HG02571 (cell line): Measurements from ENCODE around the gene CNMD.
"Not testable (repeated sequence)": the region's sequence is repeated elsewhere in the genome, so short reads cannot be mapped to it uniquely, and the experiment has no call there.

Experiments
- ATAC-seq: cut with Tn5 transposase; IDR thresholded peaks from one replicate; pipeline ENCODE4 v1.9.1; 2021; ENCODE audit warnings: mild to moderate bottlenecking, moderate library complexity; ENCODE audit not compliant: unreplicated experiment

Gene CNMD

DNA sequence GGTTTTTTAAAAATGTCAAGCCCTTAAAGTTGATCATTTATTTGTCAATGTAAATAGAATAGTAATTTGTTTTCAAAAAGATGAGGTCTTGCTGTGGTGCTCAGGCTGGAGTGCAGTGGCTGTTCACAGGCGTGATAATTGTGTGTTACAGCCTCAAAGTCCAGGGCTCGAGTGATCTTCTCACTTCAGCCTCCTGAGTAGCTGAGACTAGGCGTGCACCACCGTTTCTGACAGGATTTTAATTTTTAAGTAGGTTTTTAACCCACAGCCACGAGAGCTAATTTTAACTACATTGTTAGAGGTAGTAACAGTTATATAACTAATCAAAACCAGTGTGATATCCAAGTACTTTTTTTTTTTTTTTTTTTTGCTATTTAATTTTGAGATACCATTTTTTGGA is 43.1 kb downstream of the CNMD start:
- no peak for ATAC-seq

DNA sequence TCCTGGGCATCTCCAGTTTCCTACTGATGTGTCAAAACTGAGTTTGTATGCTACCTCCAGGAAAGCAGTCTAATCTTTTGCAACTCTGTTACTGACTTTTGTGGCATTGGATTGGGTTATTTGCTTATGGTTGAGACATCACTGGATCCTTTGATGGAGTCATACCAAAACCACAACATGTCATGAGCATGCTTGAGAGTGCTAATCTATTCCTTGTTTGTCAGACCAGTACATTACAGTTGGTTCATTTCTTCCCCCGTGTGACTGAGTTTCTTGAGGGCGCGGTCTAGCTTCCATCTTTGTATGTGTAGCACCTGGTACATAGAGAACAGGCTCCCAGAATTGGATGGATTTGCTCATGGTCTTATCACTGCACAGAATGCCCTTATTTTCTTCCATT is 43.8 kb downstream of the CNMD start:
- ATAC-seq = no peak

DNA sequence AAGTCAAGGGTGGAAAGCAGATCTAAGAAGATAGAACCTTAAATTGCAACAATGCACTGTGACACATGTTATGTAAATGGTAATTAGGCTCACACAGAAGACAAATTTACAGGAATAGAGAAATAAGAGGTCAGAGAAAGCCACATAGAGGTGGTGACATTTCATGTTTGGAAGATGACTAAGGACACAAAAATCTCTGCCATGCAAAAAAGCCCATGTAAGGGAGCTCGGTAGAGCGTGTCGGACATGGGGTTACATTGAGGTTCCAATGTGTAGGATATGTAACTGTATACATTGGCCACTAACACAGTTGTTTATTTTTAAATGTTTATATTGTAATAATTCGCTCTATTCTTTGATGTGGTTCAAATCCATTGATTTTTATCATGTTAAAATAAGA is 53.2 kb downstream of the CNMD start:
- no peak for ATAC-seq

DNA sequence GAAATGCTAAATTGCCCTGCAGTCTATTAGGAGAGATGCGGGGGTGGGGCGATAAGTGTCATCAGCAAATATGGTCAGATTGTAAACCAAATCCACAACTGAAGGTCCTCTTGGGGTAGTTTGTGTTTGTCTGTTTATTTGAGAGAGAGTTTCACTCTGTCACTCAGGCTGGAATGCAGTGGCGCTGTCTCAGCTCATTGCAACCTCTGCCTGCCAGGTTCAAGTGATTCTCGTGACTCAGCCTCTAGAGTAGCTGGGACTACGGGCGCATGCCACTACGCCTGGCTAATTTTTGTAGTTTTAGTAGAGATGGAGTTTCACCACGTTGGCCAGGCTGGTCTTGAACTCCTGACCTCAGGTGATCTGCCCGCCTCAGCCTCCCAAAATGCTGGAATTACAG is 53.8 kb downstream of the CNMD start:
- not testable (repeated sequence) for ATAC-seq

DNA sequence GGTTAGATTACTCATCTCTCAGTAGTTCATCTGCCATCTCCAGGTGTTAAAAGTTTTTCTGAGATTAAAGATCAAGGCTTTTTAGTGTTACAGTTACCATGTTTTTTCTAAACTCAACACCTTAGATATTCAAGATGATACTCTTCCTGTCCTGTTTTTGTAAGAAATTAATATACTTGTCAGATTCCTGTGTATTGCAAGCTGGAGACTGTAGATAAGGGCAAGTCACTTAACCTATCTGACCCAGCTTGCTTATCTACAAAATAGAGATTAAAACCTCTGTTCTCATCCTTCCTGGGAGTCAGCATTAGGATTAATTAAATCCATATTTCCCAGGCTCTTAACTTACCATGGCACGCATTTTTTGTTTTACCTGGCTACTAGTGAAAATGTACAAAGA is 61.8 kb downstream of the CNMD start:
- ATAC-seq = no peak

DNA sequence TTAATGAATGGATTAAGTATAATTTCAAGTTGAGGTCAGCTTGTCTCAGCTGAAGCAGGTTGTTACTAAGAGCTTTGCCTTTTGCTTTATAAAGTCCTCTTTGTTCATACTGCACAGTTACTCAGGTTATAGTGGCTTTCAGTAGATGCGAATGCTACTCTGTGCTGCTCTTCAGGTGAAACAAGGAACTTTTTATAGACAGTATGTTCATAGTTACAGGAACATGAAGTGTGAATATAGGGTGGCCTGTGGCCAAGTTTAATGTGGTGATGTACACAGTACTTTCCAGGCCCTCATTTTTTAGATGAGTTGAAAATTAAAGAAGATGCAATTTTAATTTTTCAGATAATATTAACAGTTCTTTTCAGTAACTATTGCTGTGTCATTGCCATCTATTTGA is 66.2 kb downstream of the CNMD start:
- ATAC-seq = no peak

DNA sequence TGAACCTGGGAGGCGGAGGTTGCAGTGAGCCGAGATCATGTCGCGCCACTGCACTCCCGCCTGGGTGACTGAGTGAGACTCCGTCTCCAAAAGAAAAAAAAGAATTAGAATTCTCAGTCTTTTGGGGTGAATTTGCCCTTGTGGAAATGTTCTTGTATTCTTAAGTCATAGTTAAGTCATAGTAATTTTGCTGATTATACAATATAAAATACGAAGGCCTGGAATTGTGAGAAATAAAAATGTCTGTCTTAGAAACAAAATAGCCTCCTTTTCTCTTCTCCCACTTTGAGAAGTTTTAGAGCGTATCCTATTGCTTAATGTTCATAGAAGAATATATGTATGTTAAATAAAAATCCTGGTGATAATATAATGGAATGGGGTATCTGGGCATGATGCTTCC is 68.9 kb downstream of the CNMD start:
- ATAC-seq = no peak

DNA sequence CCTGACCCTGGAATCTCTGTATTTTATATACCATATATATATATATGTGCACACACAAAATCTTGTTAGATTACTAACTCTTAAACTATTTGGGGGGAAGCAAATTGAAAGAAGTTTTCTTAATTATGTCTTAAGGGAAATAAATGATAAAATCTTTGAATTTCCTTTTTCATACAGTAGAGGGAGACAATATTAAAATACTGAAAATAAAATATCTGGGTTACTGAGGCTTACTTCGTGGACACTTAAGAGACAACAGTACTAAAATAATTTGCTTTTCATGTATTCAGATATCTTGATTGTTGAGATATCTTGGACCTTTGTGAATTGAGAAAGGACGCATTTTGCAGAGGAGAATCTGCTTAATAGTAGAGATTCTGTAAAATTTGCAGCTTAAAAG is 69.9 kb downstream of the CNMD start:
- no peak for ATAC-seq

DNA sequence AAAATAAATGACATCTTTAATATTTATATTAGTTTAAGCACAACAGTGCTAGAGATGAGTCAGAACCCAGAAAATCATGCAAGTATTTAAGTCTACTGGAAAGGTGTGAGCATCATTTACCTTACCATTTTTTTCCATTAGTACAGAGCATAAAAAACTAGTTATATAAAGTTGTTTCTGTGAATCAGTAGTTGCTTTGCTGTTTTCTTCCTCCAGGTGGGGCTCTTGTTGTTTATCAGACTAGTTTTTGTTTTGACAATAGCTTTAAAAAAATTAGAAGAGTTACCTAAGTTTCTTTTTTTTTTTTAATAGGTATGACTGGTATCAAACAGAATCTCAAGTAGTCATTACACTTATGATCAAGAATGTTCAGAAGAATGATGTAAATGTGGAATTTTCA is 74.3 kb downstream of the CNMD start:
- no peak for ATAC-seq

DNA sequence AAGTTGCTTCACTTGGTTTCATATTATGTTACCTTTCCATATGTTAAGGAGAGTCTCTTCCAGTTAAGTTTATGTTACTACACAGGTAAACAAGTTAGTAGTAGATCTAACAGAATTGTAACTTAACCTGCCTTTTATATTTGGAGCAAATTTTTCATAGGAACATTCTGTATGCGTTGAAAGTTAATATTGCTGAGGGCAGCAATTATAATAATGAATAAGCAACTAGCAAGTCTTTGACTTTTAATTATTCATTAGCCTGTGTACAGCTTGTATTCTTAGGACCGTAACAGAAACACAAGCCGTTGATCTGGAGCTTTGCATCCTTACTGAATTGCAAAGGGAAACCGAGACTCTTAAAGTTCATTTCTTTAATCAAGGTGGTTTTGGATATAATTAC is 75.3 kb downstream of the CNMD start:
- no peak for ATAC-seq

DNA sequence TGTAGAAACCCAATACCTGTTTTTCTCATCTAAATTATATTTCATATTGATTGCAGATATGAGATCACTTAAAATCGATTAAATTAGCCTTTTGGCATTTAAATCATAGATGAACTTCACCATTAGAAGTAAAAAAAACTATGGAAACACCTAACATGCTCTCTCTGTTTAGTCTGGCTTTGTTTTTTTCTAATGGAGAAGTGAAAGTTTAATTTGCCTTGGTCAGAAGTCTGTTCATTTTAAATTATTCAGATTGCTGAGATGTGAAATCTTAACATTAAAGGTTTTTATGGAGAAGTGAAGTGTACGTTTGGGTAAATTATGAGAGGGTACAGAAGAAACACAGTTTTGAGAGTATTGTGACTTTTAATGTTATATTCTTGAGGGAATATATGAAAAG is 80.3 kb downstream of the CNMD start:
- ATAC-seq = no peak
